HG02884 (cell line): Measurements from ENCODE around the gene AZGP1.
"Not testable (repeated sequence)": the region's sequence is repeated elsewhere in the genome, so short reads cannot be mapped to it uniquely, and the experiment has no call there.

Experiments used
- ATAC-seq: cut with Tn5 transposase; IDR thresholded peaks from one replicate; pipeline ENCODE4 v1.9.1; 2021; ENCODE audit warnings: mild to moderate bottlenecking, moderate library complexity; ENCODE audit not compliant: unreplicated experiment

AZGP1 gene

GRCh38 chr7:99953649-99954048 lies 22.2 kb downstream of the AZGP1 start:
- no peak for ATAC-seq

GRCh38 chr7:99952649-99953048 lies 23.2 kb downstream of the AZGP1 start:
- ATAC-seq = not testable (repeated sequence)

GRCh38 chr7:99950819-99951218 lies 25.0 kb downstream of the AZGP1 start:
- ATAC-seq = not testable (repeated sequence)

GRCh38 chr7:99949645-99950228 lies 26.1 kb downstream of the AZGP1 start:
- no peak for ATAC-seq

- ATAC-seq = no peak
These were observed 28.2 kb downstream of the AZGP1 start for GRCh38 chr7:99947608-99948007.

- no peak for ATAC-seq
These were observed 31.2 kb downstream of the AZGP1 start for GRCh38 chr7:99944497-99945070.

GRCh38 chr7:99943641-99944496 lies 32.0 kb downstream of the AZGP1 start:
- no peak for ATAC-seq

GRCh38 chr7:99938296-99938695 lies 37.5 kb downstream of the AZGP1 start:
- ATAC-seq = no peak

- ATAC-seq = not testable (repeated sequence)
These were observed 40.8 kb downstream of the AZGP1 start for GRCh38 chr7:99935009-99935408.

GRCh38 chr7:99930376-99930775 lies 45.5 kb downstream of the AZGP1 start:
- ATAC-seq = no peak

GRCh38 chr7:99929730-99930053 lies 46.1 kb downstream of the AZGP1 start:
- ATAC-seq = no peak

- no peak for ATAC-seq
These were observed 46.7 kb downstream of the AZGP1 start, which contains the start of gene GJC3 for GRCh38 chr7:99928994-99929729. Gene GJC3 (minus strand): TSS chr7:99929620. CDS start chr7:99929620, 0 bp downstream.

GRCh38 chr7:99928188-99928587 lies 47.6 kb downstream of the AZGP1 start:
- no peak for ATAC-seq

- ATAC-seq = no peak
These were observed 48.3 kb downstream of the AZGP1 start for GRCh38 chr7:99927536-99927935.

- ATAC-seq = no peak
These were observed 49.5 kb downstream of the AZGP1 start for GRCh38 chr7:99926321-99926720.

- no peak for ATAC-seq
These were observed 52.6 kb downstream of the AZGP1 start for GRCh38 chr7:99923200-99923599.

- no peak for ATAC-seq
These were observed 55.7 kb downstream of the AZGP1 start for GRCh38 chr7:99920149-99920548.

- ATAC-seq = no peak
These were observed 56.1 kb downstream of the AZGP1 start for GRCh38 chr7:99919814-99920112.

GRCh38 chr7:99918959-99919813 lies 56.6 kb downstream of the AZGP1 start, which contains the start of gene TRIM4:
Gene TRIM4 (minus strand): TSS chr7:99919530. CDS start chr7:99919401, 129 bp downstream.
- peak; percentile 95 for ATAC-seq
